Activated effector memory CD4-positive, alpha-beta T cell treated with Interleukin-2 at 50 U/mL for 16 hours (primary cell): ENCODE results near the gene BRD2.
A peak's percentile ranks its signal among the peaks of the same experiment; 100 is the strongest.

Experiments used
- DNase-seq: peaks from one replicate; pipeline ENCODE4 v3.0.0-alpha.2; 2020

BRD2 gene

DNA sequence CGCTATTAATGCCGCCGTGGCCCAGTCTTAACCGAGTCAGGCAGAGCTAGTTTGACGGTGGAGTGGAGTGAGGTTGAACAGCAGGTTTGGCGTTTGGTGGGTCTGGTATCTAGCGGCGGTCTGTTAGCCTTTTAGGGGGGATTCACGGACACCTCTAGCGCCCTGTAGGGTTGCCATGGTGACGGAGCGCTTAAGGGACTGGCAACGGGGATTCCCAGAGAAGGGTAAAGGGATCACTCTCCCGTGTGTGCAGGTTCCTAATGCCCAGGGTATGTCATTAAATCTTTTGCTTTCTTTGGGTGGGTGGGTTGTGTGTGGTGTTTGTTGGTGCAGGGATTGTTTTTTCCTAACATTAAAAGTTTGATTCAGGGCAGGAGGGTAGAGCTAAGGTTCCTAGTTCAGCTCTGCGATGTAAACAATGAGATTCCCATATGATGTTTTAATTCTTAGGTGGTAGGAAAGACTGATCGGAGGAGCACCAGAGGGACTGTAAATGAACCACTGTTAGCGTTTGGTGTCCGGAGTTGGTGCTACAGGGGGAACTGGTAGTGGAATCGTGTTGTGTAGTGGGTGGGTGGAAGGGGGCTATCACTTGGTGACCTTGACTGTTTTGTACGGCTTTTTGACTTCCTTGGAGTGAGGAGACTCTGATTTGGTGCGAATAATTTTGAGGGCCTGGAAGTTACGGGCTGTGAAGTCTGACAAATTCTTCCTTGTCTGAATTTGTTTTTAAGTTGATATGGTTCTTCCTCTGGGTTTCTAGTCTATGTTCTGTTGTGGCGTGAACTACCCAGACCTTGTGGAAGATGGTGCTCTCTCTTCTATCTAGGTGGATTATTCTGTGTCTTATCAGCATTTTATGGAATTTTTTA, 5.0 kb downstream of the BRD2 start:
- no peak for DNase-seq

DNA sequence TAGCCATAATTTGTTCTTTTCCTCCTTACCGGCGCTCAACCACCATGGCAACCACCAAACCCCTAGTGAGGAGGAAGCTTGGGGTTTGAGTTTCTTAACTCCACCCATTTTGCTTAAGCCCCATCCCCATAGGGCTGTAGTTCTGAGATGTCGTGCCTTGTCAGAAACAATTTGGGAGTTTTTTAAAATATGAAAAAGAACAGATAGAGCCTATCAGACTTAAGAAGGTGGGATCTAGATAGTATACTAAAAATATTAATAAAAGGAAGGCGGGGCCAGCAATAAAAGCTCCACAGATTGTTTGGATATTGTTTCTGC, 5.6 kb downstream of the BRD2 start:
- no peak for DNase-seq

DNA sequence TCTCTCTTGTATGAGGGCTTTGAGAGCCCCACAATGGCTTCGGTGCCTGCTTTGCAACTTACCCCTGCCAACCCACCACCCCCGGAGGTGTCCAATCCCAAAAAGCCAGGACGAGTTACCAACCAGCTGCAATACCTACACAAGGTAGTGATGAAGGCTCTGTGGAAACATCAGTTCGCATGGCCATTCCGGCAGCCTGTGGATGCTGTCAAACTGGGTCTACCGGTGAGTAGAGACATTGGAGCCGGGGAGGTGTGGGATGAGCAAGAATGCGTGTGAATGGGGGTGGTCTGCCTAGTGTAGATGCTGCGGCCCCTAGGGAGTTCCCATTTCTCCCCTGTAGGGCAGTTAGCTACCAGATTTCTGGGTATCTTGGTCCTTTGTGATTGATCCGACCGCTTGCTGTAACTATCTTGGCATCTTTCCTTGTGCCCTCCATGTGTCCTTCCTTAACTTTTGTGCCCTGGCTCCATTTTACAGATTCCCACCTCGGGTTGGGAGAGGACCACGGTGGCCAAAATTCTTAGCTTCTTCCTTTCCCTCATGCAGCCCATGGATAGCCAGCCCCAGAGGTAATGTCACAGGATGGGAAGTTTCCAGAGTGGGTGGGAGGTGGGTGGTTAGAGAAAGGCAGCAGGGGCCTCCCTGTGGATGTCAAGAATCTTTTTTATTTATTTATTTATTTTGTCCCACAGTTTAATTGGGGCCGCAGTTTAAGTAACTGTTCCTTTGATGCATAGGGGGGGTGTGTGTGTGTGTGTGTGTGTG, 6.3 kb downstream of the BRD2 start:
- no peak for DNase-seq

DNA sequence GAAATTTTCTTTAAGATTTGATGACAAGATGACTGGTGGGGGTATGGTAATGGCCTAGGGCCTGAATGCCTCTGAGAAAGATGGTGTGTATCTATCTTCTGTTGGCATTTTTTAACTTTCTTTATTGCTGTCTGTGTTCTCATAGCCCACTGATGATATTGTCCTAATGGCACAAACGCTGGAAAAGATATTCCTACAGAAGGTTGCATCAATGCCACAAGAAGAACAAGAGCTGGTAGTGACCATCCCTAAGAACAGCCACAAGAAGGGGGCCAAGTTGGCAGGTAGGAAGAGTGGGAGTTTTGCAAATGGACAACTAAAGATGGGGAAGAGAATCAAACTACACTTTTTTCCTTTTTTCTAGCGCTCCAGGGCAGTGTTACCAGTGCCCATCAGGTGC, 7.5 kb downstream of the BRD2 start:
- DNase-seq: no peak

DNA sequence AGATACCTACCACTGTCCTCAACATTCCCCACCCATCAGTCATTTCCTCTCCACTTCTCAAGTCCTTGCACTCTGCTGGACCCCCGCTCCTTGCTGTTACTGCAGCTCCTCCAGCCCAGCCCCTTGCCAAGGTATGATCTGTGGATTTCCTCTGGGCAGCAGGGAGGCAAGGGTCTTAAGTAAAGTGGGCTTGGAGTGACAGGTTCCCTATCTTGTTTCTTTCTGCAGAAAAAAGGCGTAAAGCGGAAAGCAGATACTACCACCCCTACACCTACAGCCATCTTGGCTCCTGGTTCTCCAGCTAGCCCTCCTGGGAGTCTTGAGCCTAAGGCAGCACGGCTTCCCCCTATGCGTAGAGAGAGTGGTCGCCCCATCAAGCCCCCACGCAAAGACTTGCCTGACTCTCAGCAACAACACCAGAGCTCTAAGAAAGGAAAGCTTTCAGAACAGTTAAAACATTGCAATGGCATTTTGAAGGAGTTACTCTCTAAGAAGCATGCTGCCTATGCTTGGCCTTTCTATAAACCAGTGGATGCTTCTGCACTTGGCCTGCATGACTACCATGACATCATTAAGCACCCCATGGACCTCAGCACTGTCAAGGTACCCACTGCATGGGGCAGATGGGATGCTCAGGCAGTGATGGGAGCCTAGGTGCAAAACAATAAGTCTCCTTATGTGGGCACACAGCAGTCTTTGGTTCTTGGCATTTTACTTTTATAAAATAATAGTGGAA, 8.1 kb downstream of the BRD2 start:
- no peak for DNase-seq

DNA sequence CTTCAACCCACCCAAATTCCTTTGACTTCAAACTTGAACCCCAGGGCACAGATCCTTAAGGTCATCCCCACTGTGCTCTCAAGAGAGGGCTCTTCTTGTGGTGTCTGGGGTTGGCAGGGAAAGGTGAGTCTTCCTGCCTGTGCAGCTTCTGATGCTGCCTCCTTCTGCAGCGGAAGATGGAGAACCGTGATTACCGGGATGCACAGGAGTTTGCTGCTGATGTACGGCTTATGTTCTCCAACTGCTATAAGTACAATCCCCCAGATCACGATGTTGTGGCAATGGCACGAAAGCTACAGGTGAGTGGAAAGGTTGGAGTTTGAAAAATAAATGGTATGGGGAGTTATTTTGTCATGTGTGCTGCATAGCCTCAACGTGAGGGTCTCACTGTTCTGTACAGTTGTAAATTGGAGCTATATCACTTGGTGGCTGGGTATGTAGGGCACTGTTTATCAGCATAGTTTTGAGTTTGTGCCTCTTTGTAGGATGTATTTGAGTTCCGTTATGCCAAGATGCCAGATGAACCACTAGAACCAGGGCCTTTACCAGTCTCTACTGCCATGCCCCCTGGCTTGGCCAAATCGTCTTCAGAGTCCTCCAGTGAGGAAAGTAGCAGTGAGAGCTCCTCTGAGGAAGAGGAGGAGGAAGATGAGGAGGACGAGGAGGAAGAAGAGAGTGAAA, 9.0 kb downstream of the BRD2 start:
- DNase-seq: no peak

DNA sequence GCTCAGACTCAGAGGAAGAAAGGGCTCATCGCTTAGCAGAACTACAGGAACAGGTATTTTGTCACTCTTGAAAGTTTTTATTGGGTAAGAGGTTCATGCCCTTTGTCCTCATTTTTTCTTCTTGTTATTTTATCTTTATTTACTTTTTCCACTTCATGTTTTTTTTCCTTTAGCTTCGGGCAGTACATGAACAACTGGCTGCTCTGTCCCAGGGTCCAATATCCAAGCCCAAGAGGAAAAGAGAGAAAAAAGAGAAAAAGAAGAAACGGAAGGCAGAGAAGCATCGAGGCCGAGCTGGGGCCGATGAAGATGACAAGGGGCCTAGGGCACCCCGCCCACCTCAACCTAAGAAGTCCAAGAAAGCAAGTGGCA, 9.5 kb downstream of the BRD2 start:
- DNase-seq: no peak

DNA sequence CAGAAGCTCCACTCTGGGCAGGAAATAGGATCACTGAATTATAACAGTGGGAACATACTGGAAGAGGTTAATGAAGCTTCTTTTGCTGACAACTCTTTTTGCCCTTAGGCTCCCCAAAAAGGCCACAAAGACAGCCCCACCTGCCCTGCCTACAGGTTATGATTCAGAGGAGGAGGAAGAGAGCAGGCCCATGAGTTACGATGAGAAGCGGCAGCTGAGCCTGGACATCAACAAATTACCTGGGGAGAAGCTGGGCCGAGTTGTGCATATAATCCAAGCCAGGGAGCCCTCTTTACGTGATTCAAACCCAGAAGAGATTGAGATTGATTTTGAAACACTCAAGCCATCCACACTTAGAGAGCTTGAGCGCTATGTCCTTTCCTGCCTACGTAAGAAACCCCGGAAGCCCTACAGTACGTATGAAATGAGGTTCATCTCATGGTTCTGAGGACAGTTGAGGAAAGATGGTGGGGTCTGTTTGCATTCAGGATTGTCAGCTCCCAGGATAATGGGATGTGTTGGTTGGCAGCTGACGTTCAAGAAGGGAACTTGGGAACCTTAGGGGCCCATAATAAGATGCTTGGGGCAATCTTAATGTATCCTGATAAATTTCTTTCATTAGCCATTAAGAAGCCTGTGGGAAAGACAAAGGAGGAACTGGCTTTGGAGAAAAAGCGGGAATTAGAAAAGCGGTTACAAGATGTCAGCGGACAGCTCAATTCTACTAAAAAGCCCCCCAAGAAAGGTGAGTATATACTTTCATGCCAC, 11.5 kb downstream of the BRD2 start:
- DNase-seq: no peak

DNA sequence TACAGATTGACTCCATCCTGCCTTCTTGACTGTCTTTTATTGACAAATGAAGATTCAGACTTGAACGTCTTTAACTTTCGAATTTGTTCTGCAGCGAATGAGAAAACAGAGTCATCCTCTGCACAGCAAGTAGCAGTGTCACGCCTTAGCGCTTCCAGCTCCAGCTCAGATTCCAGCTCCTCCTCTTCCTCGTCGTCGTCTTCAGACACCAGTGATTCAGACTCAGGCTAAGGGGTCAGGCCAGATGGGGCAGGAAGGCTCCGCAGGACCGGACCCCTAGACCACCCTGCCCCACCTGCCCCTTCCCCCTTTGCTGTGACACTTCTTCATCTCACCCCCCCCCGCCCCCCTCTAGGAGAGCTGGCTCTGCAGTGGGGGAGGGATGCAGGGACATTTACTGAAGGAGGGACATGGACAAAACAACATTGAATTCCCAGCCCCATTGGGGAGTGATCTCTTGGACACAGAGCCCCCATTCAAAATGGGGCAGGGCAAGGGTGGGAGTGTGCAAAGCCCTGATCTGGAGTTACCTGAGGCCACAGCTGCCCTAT, 12.2 kb downstream of the BRD2 start:
- no peak for DNase-seq

DNA sequence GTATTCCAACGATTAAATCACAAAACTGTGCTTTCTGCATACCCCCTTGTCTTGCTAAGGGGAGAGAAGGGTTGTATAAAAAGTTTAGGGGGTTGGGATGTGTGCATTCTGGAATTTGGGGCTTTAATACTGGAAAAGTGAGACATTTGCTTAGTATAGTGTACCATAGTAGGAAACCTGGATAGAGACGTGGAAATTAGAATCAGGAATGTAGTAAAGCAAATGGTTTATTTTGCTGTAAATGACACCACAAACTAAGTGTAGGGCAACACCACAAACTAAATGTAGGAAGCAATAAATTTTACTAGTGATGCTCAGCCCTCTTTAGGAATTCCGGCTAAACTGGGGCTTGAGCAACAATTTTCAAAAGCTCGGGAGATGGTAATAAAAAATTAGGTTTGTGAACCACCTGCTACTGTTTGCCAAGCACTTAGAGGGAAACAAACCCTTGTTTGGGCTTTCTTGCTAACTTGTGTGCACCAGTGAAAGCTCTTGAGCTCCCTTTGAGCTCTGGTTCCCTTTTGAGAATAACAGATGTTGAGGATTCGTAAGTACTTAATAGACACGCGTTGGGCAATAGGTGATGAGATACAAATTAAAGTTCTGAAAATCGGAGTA, 13.8 kb downstream of the BRD2 start:
- DNase-seq: no peak

DNA sequence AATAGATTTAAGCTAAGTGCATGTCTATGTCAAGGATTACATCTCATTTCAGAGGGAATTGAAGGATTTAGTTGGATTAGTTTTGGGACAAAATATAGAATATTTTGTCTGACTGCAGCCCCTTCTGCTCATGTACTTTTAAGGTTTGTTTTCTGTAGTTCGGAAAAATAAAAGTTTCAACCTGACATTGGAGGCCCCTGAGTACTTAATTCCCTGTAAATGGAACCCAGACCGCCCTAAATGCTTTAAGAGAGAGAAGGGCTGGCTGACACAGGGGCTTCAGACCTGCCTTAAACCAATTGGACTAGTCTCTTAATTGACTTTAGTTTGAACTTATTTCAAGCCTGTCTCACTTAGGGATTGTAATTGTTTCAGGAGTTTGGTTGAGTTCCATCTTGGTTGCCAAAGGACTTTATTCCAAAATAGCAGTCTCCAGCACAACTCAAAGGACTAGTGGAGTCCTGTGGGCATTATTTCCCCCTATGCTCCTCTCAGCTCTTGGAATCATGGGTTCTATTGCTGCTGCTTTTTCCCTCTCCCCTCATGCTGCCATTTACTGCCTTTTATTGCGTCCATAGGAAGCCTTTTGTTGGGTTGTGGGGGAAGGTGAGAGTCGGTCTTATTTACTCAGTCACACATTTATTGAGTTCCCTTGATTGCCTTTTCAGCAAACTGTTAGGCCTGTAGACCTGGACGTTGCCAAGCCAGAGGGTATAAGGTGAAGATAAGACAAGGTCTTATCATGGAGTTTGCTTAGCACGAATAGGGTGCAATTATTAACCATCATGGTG, 14.5 kb downstream of the BRD2 start:
- DNase-seq: no peak

DNA sequence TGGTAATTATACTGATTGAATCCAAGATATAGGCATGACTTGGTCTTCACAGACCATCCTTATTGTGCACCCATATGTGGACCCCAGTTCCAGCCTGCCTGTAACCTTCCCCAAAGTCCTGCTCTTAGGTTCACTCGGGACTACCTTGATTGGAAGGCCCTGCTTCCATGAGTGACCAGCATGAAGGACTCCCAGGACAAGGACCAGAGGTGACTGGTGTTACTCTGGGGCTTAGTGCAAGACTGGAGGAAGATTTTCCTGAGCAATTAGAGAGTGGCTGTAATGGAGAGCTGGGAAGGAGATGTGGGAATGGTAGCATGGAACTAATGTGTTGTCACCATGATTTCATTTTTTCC, 15.1 kb downstream of the BRD2 start:
- DNase-seq: no peak

DNA sequence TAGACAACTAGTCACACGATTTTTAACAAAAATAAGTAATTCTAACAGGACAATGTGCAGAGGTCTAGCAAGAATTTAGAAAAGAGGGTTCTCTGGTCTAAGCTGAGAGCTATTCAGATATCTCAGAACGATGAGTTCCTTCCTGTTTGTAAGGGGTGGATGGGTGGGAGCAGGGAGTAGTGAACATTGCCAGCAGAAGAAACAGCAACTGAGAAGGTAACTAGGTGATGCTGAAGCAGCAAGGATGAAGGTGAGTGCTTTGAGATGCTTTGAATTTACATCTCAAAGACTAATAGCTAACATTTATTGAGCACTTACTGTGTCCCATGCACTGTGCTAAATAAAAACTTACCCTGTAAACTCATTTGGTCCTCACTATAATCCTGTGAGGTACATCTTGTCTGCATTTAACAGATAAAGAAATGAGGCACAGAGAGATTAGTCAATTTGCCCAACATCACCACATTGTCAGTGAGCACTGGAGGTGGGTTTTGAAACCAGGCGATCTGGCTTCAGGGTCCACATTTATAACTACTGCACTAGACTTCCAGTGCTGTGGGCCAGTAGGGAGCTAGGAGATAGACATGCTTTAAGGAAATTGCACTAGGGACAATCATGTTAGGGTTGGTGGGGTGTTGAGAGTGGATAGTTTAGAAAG, 15.7 kb downstream of the BRD2 start:
- no peak for DNase-seq

DNA sequence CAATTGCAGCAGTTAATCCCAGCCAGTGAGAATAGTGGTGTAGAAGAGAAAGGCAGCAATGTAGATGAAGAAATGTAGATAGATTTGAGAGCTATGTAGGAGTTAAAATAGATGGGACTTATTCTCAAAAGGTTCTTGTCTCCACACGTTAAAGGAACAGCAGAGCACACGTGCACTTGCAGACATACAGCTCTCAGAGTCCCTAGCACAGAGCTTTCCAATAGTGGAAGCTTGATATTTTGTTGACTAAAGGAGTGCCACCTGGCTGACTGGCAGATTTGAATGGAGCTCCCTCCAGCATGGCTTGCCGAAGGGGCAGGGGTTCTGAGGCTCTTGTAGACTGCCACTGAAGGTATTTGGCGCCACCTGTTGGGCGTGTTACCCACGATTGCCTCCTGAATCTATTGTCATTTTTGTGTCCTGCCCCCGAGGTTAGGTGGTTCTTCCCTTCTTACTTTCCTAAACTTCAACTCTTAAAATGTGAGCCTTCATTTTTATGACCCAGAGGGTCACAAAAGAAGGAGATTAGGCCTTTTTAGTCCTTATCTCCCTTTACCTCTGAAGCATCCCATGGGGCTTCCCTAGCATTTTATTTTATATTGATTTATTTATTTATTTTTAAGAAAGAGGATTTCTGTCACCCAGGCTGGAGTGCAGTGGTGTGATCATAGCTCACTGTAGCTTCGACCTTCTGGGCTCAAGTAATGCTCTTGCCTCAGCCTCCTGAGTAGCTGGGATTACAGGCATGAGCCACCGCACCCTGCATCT, 16.4 kb downstream of the BRD2 start:
- DNase-seq: peak; percentile 80

DNA sequence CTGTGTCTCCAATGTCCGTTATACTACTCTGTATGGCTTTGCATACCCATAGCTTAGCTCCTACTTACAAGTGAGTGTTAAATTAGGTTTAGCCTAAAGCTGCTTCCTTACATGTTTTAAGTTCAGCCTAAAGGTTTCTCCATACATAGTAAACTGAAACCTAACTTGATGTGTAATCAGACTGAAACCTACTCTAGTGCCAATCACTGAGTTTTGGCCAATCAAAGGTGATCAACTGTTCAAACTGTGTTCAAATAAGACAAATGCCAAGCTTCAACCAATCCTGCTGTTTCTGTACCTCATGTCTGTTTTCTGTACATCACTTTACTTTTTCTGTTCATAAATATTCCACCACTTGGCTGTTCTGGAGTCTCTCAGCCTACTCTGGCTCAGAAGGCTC, 21.0 kb downstream of the BRD2 start:
- no peak for DNase-seq

DNA sequence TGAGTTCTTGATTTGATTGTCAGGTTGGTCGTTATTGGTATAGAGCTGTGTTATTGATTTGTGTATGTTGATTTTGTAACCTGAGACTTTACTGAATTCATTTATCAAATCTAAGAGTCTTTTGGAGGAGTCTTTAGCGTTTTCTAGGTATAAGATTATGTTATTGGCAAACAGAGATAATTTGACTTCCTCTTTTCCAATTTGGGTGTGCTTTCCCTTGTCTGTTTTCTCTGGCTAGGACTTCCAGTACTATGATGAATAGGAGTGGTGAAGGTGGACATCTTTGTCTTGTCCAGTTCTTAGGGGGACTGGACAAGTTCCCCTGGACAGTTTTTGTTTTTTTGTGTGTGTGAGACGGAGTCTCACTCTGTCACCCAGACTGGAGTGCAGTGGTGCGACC, 23.6 kb downstream of the BRD2 start:
- no peak for DNase-seq

DNA sequence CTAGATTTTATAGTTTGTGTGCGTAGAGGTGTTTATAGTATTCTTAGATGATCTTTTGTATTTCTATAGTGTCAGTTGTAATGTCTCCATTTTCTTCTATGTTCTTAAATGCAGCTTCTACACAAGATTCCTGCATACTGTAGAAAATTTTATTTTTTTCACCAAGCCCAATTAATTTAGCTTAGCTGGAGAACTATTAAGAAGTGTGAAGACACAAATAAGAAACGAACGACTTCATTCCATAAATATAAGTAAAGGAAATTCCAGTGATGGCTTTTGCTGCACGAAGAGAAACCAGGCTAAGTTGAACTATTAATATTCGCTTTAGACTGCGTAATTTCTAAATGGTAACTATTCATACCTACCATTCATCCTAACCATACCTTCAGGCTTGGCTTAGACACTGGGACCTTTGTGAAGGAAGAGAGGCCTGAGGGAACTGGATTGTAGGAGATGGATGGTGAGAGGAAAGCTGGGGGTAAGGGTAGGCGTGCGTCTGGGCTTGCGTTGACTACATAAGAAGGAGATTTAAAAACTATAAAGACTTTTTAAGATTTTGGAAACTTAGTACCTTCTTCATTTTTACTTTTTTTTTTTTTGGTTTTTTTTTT, 25.1 kb downstream of the BRD2 start:
- no peak for DNase-seq

DNA sequence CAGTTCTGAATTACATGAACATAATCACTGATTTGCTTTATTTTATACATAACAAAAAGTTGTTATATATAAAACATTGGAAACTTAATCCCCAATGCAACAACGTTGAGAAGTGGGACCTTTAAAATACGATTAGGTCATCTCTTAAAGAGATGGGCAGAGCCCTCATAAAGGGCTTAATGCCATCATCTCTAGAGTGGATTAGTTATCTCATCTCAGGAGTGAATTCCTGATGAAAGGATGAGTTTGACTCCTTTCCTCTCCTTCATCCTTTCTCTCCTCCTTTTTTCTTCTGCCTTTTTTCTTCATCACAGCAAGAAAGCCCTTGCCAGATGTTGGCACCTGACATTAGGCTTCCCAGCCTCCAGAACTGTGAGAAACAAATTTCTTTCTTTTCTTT, 27.1 kb downstream of the BRD2 start:
- DNase-seq: no peak

DNA sequence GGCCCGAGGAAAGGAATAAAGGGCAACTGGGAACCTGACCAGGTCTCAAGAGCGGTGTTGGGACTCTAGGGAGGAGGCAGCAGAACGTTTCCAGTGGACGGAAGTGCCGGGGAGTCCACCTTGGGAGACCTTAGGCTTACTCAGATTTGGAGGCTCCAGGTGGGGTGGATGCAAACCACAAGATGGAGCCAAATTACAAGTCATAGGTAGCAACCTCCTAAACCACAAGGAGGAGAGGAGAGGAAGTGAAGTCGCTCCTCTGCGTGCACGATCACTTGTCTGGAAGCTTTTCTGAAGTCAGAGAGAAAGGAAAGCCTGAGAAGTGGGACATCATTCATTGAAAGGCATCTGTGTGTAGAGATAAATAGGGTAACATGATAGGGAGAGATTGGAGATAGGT, 31.7 kb downstream of the BRD2 start:
- no peak for DNase-seq
